Left lung (tissue), 10 donors: ENCODE measurements around the gene FLT3LG. TPM values are rescaled to one million over a fixed set of nuclear protein-coding genes. Genes with fewer than 3 reads are reported as not detected.

ENCODE experiments used
- ATAC-seq: fragments of 200-7000 bp; cut with Tn5 transposase; one replicate; pipeline ENCODE4 v1.9.1; 2020; ENCODE audit warnings: moderate library complexity
- DNase-seq, 4 donors: peaks; one replicate each; pipeline ENCODE4 v3.0.0-alpha.2; 2013 to 2020
- H3K27ac ChIP-seq, 2 donors: fragments of 200-600 bp; sonication (generic) in 1 of 2; one replicate each; pipeline versions ENCODE4 v1.5.0 to v1.8.0; 2020 to 2021
- H3K27me3 ChIP-seq, 2 donors: fragments of 200-600 bp; sonication (generic) in 1 of 2; one replicate each; pipeline versions ENCODE4 v1.5.0 to v1.8.0; 2020 to 2021
- H3K36me3 ChIP-seq, 2 donors: fragments of 200-600 bp; sonication (generic) in 1 of 2; one replicate each; pipeline versions ENCODE4 v1.5.0 to v1.8.0; 2020 to 2021
- H3K4me1 ChIP-seq, 2 donors: fragments of 200-600 bp; one replicate each; pipeline ENCODE4 v1.8.0; 2021
- H3K4me3 ChIP-seq, 2 donors: fragments of 200-600 bp; sonication (generic) in 1 of 2; one replicate each; pipeline versions ENCODE4 v1.5.0 to v1.8.0; 2020 to 2021; ENCODE audit warnings: mild to moderate bottlenecking in 1 of 2
- H3K9me3 ChIP-seq, 2 donors: fragments of 200-600 bp; sonication (generic) in 1 of 2; one replicate each; pipeline versions ENCODE4 v1.5.0 to v1.8.0; 2020 to 2021
- CTCF ChIP-seq, 2 donors: fragments of 200-600 bp; sonication (generic) in 1 of 2; IDR thresholded peaks; one replicate each; pipeline versions ENCODE4 v1.5.0 to v1.8.0; 2021; ENCODE audit warnings: antibody characterized with exemption in 2 of 2
- intact Hi-C, 2 donors: fragments of 100-400 bp; cut with DNase I; formaldehyde crosslinking; loops; one replicate each; pipeline versions ENCODE4 v1.11.2 to v1.14.2; 2022
- polyA plus RNA-seq, 6 donors: library from polyadenylated mRNA; unstranded; fragments of 120-200 nt; gene quantifications; one replicate each; pipeline ENCODE4 v1.2.1, GENCODE V29; 2013; ENCODE audit not compliant: insufficient read length in 6 of 6
- total RNA-seq, 2 donors: library from RNA; stranded (reverse); fragmentation: NEBNext Ultra II Directional; extraction: Animal tissue kit (Norgen Biotek cat#: 25700); gene quantifications; one replicate each; pipeline ENCODE4 v1.2.1, GENCODE V29; 2021
- donor health status: DM: no; HTN: yes; CAD: no.
- donor health status: DM: no; HTN: no; CAD: no.

FLT3LG gene
- total and polyA plus RNA-seq, 8 donors, result 6.7 to 10.1 (median 7.4) TPM

- H3K36me3 ChIP-seq, result peaks cover 0 to under 1% of the 10 kb centered on the region in 2 donors
- peaks cover 0 to 23% of the 10 kb centered on the region in 2 donors for H3K4me1 ChIP-seq
- ATAC-seq (no peak), DNase-seq (no peak)
- H3K27me3 ChIP-seq, result no peaks in the 10 kb centered on the region
- intact Hi-C loops, result no loop called here
- no peak overlapping the region for H3K27ac ChIP-seq
- TF ChIP-seq CTCF (IDR thresholded peaks at IDR 0.05), result no peak
- H3K9me3 ChIP-seq, result no peaks in the 10 kb centered on the region
- H3K4me3 ChIP-seq, result peak overlapping the region in 1 of 2 donors; percentile 58
Observed at GRCh38 chr19:49475191-49475917, 1.3 kb downstream of the FLT3LG start.

GRCh38 chr19:49475995-49476880 is 2.2 kb downstream of the FLT3LG start:
- Histone ChIP-seq H3K4me1 (peaks cover 0 to 23% of the 10 kb centered on the region in 2 donors), H3K27ac (no peak overlapping the region), H3K36me3 (no peaks in the 10 kb centered on the region), H3K9me3 (no peaks in the 10 kb centered on the region), H3K4me3 (peak overlapping the region in 1 of 2 donors; percentile 58), H3K27me3 (no peaks in the 10 kb centered on the region)
- peak; percentile 20 for ATAC-seq
- peak; percentile 14 to 36 for TF ChIP-seq CTCF (IDR thresholded peaks at IDR 0.05)
- peak in 1 of 4 donors; percentile 68 for DNase-seq
- intact Hi-C loops, result no loop called here

GRCh38 chr19:49479975-49480628 is 6.1 kb downstream of the FLT3LG start:
- H3K27ac ChIP-seq, result no peak overlapping the region
- H3K27me3 ChIP-seq, result no peaks in the 10 kb centered on the region
- no peak overlapping the region for H3K4me3 ChIP-seq
- peaks cover 0 to 8% of the 10 kb centered on the region in 2 donors for H3K36me3 ChIP-seq
- intact Hi-C loops, result no loop called here
- peaks cover 0 to 11% of the 10 kb centered on the region in 2 donors for H3K4me1 ChIP-seq
- H3K9me3 ChIP-seq, result no peaks in the 10 kb centered on the region
- ATAC-seq, result no peak
- TF ChIP-seq CTCF (IDR thresholded peaks at IDR 0.05), result no peak
- DNase-seq, result no peak

GRCh38 chr19:49481020-49481683 is 7.1 kb downstream of the FLT3LG start:
- H3K4me1 ChIP-seq, result peaks cover 0 to 11% of the 10 kb centered on the region in 2 donors
- H3K9me3 ChIP-seq, result no peaks in the 10 kb centered on the region
- H3K4me3 ChIP-seq, result no peak overlapping the region
- H3K27ac ChIP-seq, result no peak overlapping the region
- TF ChIP-seq CTCF (IDR thresholded peaks at IDR 0.05), result no peak
- intact Hi-C loops, result no loop called here
- ATAC-seq (no peak), DNase-seq (no peak)
- no peaks in the 10 kb centered on the region for H3K27me3 ChIP-seq
- H3K36me3 ChIP-seq, result peaks cover 0 to 8% of the 10 kb centered on the region in 2 donors
